IMR-90 (cell line): Measurements from ENCODE around the gene CFAP43. TPM values are rescaled to one million over a fixed set of nuclear protein-coding genes. Genes with fewer than 3 reads are reported as not detected.

ENCODE experiments used
- ATAC-seq: fragments of 200-7000 bp; cut with Tn5 transposase; 2 replicates; pipeline ENCODE4 v1.9.1; 2020; ENCODE audit warnings: low read depth, mild to moderate bottlenecking, moderate library complexity
- BruUV-seq: library from RNA; stranded (reverse); fragments of 400-500 nt; replicated peaks from 2 replicates; lab custom pipeline; 2021; lab: Mats Ljungman, UMichigan
- CTCF ChIA-PET: fragments of 300-600 bp; formaldehyde crosslinking; extraction: SDS; loops from one replicate; lab custom pipeline; 2021; ENCODE audit warnings: antibody characterized with exemption; lab: Yijun Ruan, JAX
- POLR2A ChIA-PET: fragments of 300-600 bp; sonication (Branson Sonifier 250); formaldehyde crosslinking; loops from one replicate; lab custom pipeline; 2022; ENCODE audit warnings: antibody characterized with exemption; ENCODE audit not compliant: unreplicated experiment; lab: Charles Lee
- DNase-seq: peaks from one replicate; pipeline ENCODE4 v3.0.0; 2013
- H2AFZ ChIP-seq: replicated peaks from 2 replicates; pipeline ENCODE3; 2013; ENCODE audit warnings: low read length, mild to moderate bottlenecking; ENCODE audit not compliant: poor library complexity
- H2AK5ac ChIP-seq: 2 replicates; pipeline ENCODE4 v1.6.1; 2013; ENCODE audit warnings: low read depth, low read length, inconsistent platforms
- H2AK9ac ChIP-seq: replicated peaks from 2 replicates; pipeline ENCODE3; 2013; ENCODE audit warnings: mild to moderate bottlenecking, low read depth, low read length, moderate library complexity; ENCODE audit not compliant: poor library complexity
- H2BK120ac ChIP-seq: 2 replicates; pipeline ENCODE4 v1.6.1; 2013; ENCODE audit warnings: low read depth, low read length, inconsistent platforms
- H2BK15ac ChIP-seq: 3 replicates; pipeline ENCODE4 v1.6.1; 2013; ENCODE audit warnings: low read depth, low read length, inconsistent platforms
- H2BK20ac ChIP-seq: 2 replicates; pipeline ENCODE4 v1.6.1; 2013; ENCODE audit warnings: low read depth, mild to moderate bottlenecking, inconsistent platforms, low read length, moderate library complexity
- H2BK5ac ChIP-seq: 2 replicates; pipeline ENCODE4 v1.6.1; 2013; ENCODE audit warnings: mild to moderate bottlenecking, low read depth, low read length, inconsistent platforms; ENCODE audit not compliant: poor library complexity, severe bottlenecking
- H3K14ac ChIP-seq: replicated peaks from 2 replicates; pipeline ENCODE4 v1.6.1; 2013; ENCODE audit warnings: low read depth, low read length, inconsistent platforms
- H3K18ac ChIP-seq: 2 replicates; pipeline ENCODE4 v1.6.1; 2013; ENCODE audit warnings: low read depth, low read length, control low read depth
- H3K23ac ChIP-seq: 2 replicates; pipeline ENCODE4 v1.6.1; 2013; ENCODE audit warnings: low read depth, low read length, inconsistent platforms
- H3K27ac ChIP-seq: 2 replicates; pipeline ENCODE4 v1.5.1; 2013; ENCODE audit warnings: mild to moderate bottlenecking, control low read depth, low read length; ENCODE audit not compliant: insufficient read depth
- H3K27me3 ChIP-seq: 2 replicates; pipeline ENCODE4 v1.6.1; 2013; ENCODE audit warnings: low read length; ENCODE audit not compliant: control insufficient read depth, insufficient read depth
- H3K36me3 ChIP-seq: 2 replicates; pipeline ENCODE4 v1.6.1; 2013; ENCODE audit warnings: low read length, mixed read lengths; ENCODE audit not compliant: control insufficient read depth, insufficient read depth
- H3K4ac ChIP-seq: 2 replicates; pipeline ENCODE4 v1.6.1; 2013; ENCODE audit warnings: low read depth, low read length, inconsistent platforms
- H3K4me1 ChIP-seq: 2 replicates; pipeline ENCODE4 v1.6.1; 2013; ENCODE audit warnings: low read length, mixed read lengths; ENCODE audit not compliant: control insufficient read depth, insufficient read depth
- H3K4me2 ChIP-seq: 2 replicates; pipeline ENCODE4 v1.6.1; 2013; ENCODE audit warnings: low read depth, mild to moderate bottlenecking, control low read depth, low read length, moderate library complexity
- H3K4me3 ChIP-seq: 2 replicates; pipeline ENCODE4 v1.5.1; 2013; ENCODE audit warnings: low read depth, mild to moderate bottlenecking, control low read depth, low read length, moderate library complexity; ENCODE audit not compliant: insufficient read depth
- H3K56ac ChIP-seq: 2 replicates; pipeline ENCODE4 v1.6.1; 2013; ENCODE audit warnings: low read length, inconsistent platforms; ENCODE audit not compliant: insufficient read depth; ENCODE audit errors: extremely low read depth
- H3K79me1 ChIP-seq, 2 experiments: 2 replicates each; pipeline ENCODE4 v1.6.1; 2013; ENCODE audit warnings: low read length in 2 of 2, inconsistent platforms in 1 of 2, low read depth in 1 of 2
- H3K9ac ChIP-seq: 2 replicates; pipeline ENCODE4 v1.6.1; 2013; ENCODE audit warnings: low read depth, low read length, control low read depth
- H3K9me1 ChIP-seq: 2 replicates; pipeline ENCODE4 v1.6.1; 2013; ENCODE audit warnings: low read length, inconsistent platforms; ENCODE audit not compliant: insufficient read depth
- H3K9me3 ChIP-seq: 2 replicates; pipeline ENCODE4 v1.6.1; 2013; ENCODE audit warnings: low read length; ENCODE audit not compliant: control insufficient read depth, insufficient read depth
- H4K20me1 ChIP-seq: 2 replicates; pipeline ENCODE4 v1.6.1; 2013; ENCODE audit warnings: low read length, inconsistent platforms; ENCODE audit not compliant: insufficient read depth
- H4K5ac ChIP-seq: 2 replicates; pipeline ENCODE4 v1.6.1; 2013; ENCODE audit warnings: mild to moderate bottlenecking, low read depth, low read length, control low read depth
- H4K8ac ChIP-seq, 2 experiments: 2 replicates each; pipeline ENCODE4 v1.6.1; 2013; ENCODE audit warnings: low read depth in 2 of 2, low read length in 2 of 2, control low read depth in 1 of 2, inconsistent platforms in 1 of 2
- H4K91ac ChIP-seq: 2 replicates; pipeline ENCODE4 v1.6.1; 2013; ENCODE audit warnings: low read depth, low read length, inconsistent platforms; ENCODE audit not compliant: insufficient read depth
- BHLHE40 ChIP-seq: fragments of 150-350 bp; IDR thresholded peaks from 2 replicates; pipeline ENCODE4 v1.6.1; 2016; ENCODE audit warnings: mild to moderate bottlenecking, low read depth, low read length
- CEBPB ChIP-seq: IDR thresholded peaks from 2 replicates; pipeline ENCODE4 v1.6.1; 2012; ENCODE audit warnings: low read depth, low read length, improper control_type of control experiment
- CHD1 ChIP-seq: IDR thresholded peaks from 2 replicates; pipeline ENCODE4 v1.6.1; 2012; ENCODE audit warnings: low read depth, low read length, improper control_type of control experiment
- FOS ChIP-seq: fragments of 150-350 bp; IDR thresholded peaks from 2 replicates; pipeline ENCODE4 v1.6.1; 2016; ENCODE audit warnings: low read depth, low read length
- MAFK ChIP-seq: IDR thresholded peaks from 2 replicates; pipeline ENCODE4 v1.6.1; 2012; ENCODE audit warnings: low read depth, low read length, improper control_type of control experiment
- MXI1 ChIP-seq: IDR thresholded peaks from 2 replicates; pipeline ENCODE4 v1.6.1; 2012; ENCODE audit warnings: low read depth, mild to moderate bottlenecking, low read length, moderate library complexity, borderline replicate concordance
- NFE2L2 ChIP-seq: fragments of 150-350 bp; IDR thresholded peaks from 2 replicates; pipeline ENCODE4 v1.6.1; 2016; ENCODE audit warnings: low read depth, mild to moderate bottlenecking, low read length
- POLR2A ChIP-seq: IDR thresholded peaks from 2 replicates; pipeline ENCODE4 v1.6.1; 2012; ENCODE audit warnings: mild to moderate bottlenecking, low read depth, low read length
- RAD21 ChIP-seq: IDR thresholded peaks from 2 replicates; pipeline ENCODE4 v1.6.1; 2012; ENCODE audit warnings: low read length, improper control_type of control experiment
- RCOR1 ChIP-seq: IDR thresholded peaks from 2 replicates; pipeline ENCODE4 v1.6.1; 2012; ENCODE audit warnings: mild to moderate bottlenecking, low read length, improper control_type of control experiment; ENCODE audit not compliant: insufficient replicate concordance
- RFX5 ChIP-seq: IDR thresholded peaks from 2 replicates; pipeline ENCODE4 v1.8.0; 2012; ENCODE audit warnings: low read depth, mild to moderate bottlenecking, low read length, moderate library complexity
- USF2 ChIP-seq: fragments of 150-350 bp; IDR thresholded peaks from 2 replicates; pipeline ENCODE4 v1.6.1; 2017; ENCODE audit warnings: mild to moderate bottlenecking, antibody characterized with exemption, low read length, low read depth
- WGBS, 2 experiments: methylation state at CpG; one replicate each; pipeline versions ENCODE4 v1.1.5 to v1.1.7; 2013; ENCODE audit warnings: missing lambda C conversion rate in 2 of 2; ENCODE audit not compliant: insufficient read length in 1 of 2; ENCODE audit errors: extremely low coverage in 2 of 2; 5-methylcytosine and 5-hydroxymethylcytosine counted together
- dilution Hi-C: fragments of 300-500 bp; cut with HindIII; formaldehyde crosslinking; loops from one replicate; pipeline ENCODE4 v1.14.3; 2018; ENCODE audit warnings: low sequenced_read_pairs; ENCODE audit not compliant: unreplicated experiment
- in situ Hi-C: fragments of 300-500 bp; cut with MboI; formaldehyde crosslinking; loops from 3 replicates; pipeline ENCODE4 v1.14.3; 2019; ENCODE audit warnings: low sequenced_read_pairs, inconsistent platforms, mixed read lengths
- intact Hi-C: fragments of 100-400 bp; cut with micrococcal nuclease; formaldehyde crosslinking; loops from 2 replicates; pipeline ENCODE4 v1.10.0; 2022
- polyA plus RNA-seq, 3 experiments: library from polyadenylated mRNA; depleted of rRNA; stranded (reverse); fragments of >200 nt; gene quantifications; 2 replicates each; pipeline ENCODE4 v1.2.3, GENCODE V29; 2012; ENCODE audit warnings: low replicate concordance in 1 of 3
- total RNA-seq: library from RNA; depleted of rRNA; stranded (reverse); fragments of >200 nt; gene quantifications from 2 replicates; pipeline ENCODE4 v1.2.3, GENCODE V29; 2012
- TF ChIP-seq, protein P1 (sequence below): conservative IDR thresholded peaks from 2 replicates; pipeline ENCODE4 v1.5.1; 2012; ENCODE audit warnings: mild to moderate bottlenecking, low read depth, low read length, improper control_type of control experiment
- TF ChIP-seq, protein P2 (sequence below): fragments of 150-350 bp; IDR thresholded peaks from 2 replicates; pipeline ENCODE4 v1.6.1; 2016; ENCODE audit warnings: low read depth, mild to moderate bottlenecking, low read length, moderate library complexity, borderline replicate concordance

Gene CFAP43
- total and polyA plus RNA-seq, 2 of the 4 experiments (the other 2 are of a cell fraction): under 0.01 to 0.05 TPM

GRCh38 chr10:104279550-104280259 is 47.5 kb upstream of the CFAP43 start:
- ChIA-PET CTCF (interaction anchor here (3.1 kb wide), 1 partner anchor 11 kb away, joined by 12 read pairs; no protein-coding TSS in a partner anchor), POLR2A (no interaction called here)
- Histone ChIP-seq H2BK120ac (no peak overlapping the region), H3K4ac (no peak overlapping the region), H2BK20ac (no peak overlapping the region), H3K23ac (no peak overlapping the region), H3K36me3 (no peaks in the 10 kb centered on the region), H3K9me3 (no peaks in the 10 kb centered on the region), H3K9ac (no peak overlapping the region), H2AFZ (no peak overlapping the region), H3K4me3 (no peak overlapping the region), H4K5ac (no peak overlapping the region), H2BK5ac (no peak overlapping the region), H4K20me1 (no peaks in the 10 kb centered on the region), H3K14ac (no peak overlapping the region), H2BK15ac (no peak overlapping the region), H3K4me2 (no peak overlapping the region), H3K56ac (no peak overlapping the region), H3K4me1 (peaks cover 4% of the 10 kb centered on the region; the same call in 1 of the 2 replicates), H3K79me1 (no peaks in the 10 kb centered on the region), H2AK9ac (no peak overlapping the region), H3K27me3 (no peaks in the 10 kb centered on the region), H3K9me1 (no peaks in the 10 kb centered on the region; the same call in 1 of the 2 replicates), H3K18ac (no peak overlapping the region), H3K27ac (no peak overlapping the region), H4K91ac (no peak overlapping the region), H4K8ac (no peak overlapping the region), H2AK5ac (no peak overlapping the region)
- BruUV-seq: no TSS peak
- DNase-seq (no peak), ATAC-seq (no peak)
- WGBS, 2 experiments: no CpG with 5 or more reads among the region's 3 CpGs
- dilution Hi-C loops: no loop called here
- TF ChIP-seq USF2 (no peak), NFE2L2 (no peak), BHLHE40 (no peak), RFX5 (no peak), FOS (no peak), CEBPB (no peak), RCOR1 (no peak), MXI1 (no peak), CHD1 (no peak), RAD21 (no peak), POLR2A (no peak), MAFK (no peak)
- TF ChIP-seq, protein P1, sequence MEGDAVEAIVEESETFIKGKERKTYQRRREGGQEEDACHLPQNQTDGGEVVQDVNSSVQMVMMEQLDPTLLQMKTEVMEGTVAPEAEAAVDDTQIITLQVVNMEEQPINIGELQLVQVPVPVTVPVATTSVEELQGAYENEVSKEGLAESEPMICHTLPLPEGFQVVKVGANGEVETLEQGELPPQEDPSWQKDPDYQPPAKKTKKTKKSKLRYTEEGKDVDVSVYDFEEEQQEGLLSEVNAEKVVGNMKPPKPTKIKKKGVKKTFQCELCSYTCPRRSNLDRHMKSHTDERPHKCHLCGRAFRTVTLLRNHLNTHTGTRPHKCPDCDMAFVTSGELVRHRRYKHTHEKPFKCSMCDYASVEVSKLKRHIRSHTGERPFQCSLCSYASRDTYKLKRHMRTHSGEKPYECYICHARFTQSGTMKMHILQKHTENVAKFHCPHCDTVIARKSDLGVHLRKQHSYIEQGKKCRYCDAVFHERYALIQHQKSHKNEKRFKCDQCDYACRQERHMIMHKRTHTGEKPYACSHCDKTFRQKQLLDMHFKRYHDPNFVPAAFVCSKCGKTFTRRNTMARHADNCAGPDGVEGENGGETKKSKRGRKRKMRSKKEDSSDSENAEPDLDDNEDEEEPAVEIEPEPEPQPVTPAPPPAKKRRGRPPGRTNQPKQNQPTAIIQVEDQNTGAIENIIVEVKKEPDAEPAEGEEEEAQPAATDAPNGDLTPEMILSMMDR: no peak
- TF ChIP-seq, protein P2, sequence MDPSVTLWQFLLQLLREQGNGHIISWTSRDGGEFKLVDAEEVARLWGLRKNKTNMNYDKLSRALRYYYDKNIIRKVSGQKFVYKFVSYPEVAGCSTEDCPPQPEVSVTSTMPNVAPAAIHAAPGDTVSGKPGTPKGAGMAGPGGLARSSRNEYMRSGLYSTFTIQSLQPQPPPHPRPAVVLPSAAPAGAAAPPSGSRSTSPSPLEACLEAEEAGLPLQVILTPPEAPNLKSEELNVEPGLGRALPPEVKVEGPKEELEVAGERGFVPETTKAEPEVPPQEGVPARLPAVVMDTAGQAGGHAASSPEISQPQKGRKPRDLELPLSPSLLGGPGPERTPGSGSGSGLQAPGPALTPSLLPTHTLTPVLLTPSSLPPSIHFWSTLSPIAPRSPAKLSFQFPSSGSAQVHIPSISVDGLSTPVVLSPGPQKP: no peak
- intact Hi-C loops: no loop called here
- in situ Hi-C loops: no loop called here
